ENCODE results near the gene STK36.

STK36 gene

GRCh38 chr2:218662377-218662776 lies 9.5 kb upstream of the STK36 start:
- DNase-seq, result no peak

DNA sequence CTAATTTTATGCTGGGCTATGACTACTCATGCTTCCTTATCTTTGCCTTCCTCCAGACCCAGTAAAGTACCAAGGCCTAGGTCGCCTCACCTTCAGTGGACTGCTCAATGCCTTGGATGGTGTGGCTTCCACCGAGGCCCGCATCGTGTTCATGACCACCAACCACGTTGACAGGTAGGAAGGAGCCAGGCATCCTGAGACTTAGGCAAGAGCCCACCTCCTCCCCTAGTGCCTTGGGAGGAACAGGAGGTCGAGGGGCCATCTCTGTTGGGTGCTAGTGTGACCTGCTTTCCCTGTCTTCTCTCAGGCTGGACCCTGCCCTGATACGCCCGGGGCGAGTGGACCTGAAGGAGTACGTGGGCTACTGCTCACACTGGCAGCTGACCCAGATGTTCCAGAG lies 9.1 kb upstream of the STK36 start:
- no peak for DNase-seq

DNA sequence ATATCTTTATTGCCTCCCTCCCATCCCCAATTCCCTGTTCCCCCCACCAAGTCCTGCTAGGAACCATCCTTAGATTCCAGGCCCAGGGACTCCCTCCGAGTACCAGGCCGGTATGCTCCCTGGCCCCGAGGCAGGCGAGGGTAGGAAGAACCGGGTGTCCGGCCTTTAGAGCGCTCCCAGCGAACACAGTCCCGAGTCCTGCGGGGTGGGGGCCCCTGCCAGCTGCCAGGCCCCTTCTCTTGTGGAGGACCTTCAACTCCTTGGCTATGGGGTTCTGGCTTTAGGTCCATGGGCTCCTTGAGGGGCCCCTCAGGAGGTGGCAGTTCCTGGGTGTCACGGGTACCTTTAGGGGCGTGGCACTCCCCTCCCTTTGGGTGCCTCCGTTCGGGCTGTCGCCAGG lies 8.0 kb upstream of the STK36 start:
- no peak for DNase-seq

- no peak for DNase-seq
These were observed 7.2 kb upstream of the STK36 start for GRCh38 chr2:218664653-218665052.

GRCh38 chr2:218671097-218671653 lies 711 bp upstream of the STK36 start:
- no peak for DNase-seq

- DNase-seq, result no peak
These were observed 7.2 kb downstream of the STK36 start for GRCh38 chr2:218679119-218679518.

DNA sequence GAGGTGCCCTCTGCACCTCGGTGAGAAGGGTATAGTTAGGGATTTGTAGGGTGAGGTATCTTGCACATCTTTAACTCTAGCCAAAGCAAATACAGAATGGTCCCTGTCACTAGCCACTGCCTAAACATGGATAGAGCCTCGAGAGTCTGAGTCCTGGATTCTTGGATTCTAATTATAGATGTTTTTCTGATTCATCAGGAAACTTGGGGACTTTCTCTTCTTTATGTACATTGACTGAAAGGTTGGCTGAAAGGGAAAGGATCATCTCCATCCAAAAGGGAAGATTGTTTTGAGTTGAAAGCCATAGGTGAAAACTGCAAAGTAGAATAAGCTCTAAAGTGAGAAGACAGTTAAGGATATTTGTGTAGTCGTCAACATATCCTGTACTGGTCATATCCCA lies 8.2 kb downstream of the STK36 start:
- no peak for DNase-seq

DNA sequence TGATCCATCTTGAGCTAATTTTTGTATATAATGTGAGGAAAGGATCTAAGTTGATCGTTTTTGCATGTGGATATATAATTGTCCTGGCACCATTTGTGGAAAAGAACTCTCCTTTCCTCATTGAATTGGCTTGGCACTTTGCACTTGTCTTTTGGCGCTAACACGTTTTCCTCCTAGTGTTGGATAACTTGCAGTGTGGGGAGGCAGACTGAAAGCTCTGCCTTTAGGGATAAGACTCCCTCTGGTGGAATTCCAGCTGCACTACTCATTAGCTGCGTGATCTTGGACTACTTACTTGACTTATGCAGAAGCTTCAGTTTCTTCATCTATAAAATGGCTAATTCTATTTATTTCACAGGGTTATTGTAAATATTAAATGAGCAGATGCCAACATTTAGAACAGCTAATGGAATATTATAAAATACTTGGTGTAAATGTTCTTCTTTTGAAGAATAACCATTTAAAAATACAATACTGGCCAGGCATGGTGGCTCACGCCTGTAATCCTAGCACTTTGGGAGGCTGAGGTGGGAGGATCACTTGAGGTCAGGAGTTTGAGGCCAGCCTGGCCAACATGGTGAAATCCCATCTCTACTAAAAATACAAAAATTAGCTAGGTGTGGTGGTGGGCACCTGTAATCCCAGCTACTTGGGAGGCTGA lies 15.6 kb downstream of the STK36 start:
- peak; percentile 39 for DNase-seq

- no peak for DNase-seq
These were observed 19.3 kb downstream of the STK36 start for GRCh38 chr2:218691234-218691633.

GRCh38 chr2:218694405-218695145 lies 22.7 kb downstream of the STK36 start:
- no peak for DNase-seq

- no peak for DNase-seq
These were observed 27.0 kb downstream of the STK36 start for GRCh38 chr2:218698885-218699284.

- no peak for DNase-seq
These were observed 29.9 kb downstream of the STK36 start for GRCh38 chr2:218701806-218702205.

- no peak for DNase-seq
These were observed 31.5 kb downstream of the STK36 start for GRCh38 chr2:218703341-218703740.

- no peak for DNase-seq
These were observed 36.2 kb downstream of the STK36 start for GRCh38 chr2:218708086-218708485.

DNA sequence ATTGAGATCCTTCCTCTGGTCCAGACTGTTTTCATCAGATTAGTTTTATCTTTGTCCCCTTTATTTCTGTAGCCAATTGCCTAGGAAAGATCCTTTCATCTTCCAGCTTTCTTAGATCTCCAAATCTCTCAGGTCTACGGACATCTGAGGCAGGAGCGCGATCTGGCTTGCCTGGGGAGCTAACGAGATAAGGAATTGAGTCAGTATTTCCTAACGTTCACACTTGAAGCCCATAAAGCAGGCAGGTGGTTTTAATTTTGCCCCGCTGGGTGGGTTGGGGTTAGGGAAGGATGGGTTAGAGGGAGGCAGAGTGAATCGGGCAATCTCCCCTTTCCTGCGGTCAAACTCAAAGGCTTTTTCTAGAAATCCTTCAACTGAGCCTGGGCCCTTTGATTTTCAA lies 38.0 kb downstream of the STK36 start:
- no peak for DNase-seq

- no peak for DNase-seq
These were observed 38.4 kb downstream of the STK36 start for GRCh38 chr2:218710334-218710686.

- DNase-seq, result peak; percentile 99
These were observed 39.0 kb downstream of the STK36 start, which contains the start of gene TTLL4 for GRCh38 chr2:218710687-218711549. TSS of gene TTLL4 (plus strand) at chr2:218710835. CDS start at chr2:218737677, 26,842 bp downstream.

DNA sequence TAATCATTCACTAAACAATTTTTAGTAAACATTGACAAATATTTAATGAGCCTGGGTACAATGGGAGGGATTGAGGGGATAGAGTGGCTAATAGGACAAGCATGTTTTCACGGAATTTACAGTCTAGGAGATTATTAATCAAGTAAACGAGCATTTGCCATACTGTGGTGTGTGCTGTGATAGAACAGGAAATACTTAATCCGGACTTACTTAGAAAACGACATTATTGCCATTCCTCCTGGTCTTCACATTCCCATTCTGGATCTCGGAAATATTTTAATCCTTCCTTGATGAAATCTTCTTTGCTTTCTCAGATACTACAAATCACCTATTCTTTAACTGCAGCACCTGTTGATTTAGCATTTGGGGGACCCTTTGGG lies 39.7 kb downstream of the STK36 start:
- DNase-seq, result no peak

DNA sequence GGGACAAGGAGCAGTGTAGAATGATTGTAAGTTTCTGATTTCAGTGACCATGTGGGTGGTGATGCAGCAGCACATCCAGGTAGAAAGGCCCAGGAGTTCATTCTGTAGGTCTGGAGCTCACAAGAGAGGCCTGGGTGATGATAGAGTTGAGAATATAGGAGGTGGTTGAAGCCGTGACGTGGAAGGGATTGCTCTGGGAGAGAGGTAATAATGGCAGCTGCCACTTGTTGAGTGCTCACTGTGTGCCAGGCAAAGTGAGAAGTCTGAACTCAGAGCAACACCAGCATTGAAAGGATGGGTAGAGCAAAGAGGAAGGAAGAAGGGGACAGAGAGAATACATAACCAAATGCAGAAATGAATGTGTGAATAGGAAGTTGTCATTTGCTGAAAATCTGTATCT lies 42.0 kb downstream of the STK36 start:
- no peak for DNase-seq

- DNase-seq, result no peak
These were observed 44.2 kb downstream of the STK36 start for GRCh38 chr2:218716070-218716469.

DNA sequence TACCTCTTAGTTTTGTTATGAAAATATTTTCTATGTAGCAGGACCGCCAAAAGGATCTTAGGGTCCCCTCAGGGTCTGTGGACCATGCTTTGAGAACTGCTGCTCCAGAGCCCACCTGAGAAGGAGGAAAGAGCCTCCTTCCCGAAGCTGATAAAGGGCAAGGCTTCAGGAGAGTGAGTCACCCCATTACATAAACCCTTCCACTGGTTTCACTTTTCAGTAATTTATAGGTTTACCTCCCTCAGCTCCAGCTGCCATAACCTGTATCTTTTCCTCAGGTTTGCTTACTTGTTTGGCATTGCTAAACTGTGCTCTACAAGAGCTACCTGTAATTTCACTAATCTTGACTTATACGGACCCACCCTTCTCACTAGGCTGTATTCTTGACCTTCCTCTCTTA lies 45.4 kb downstream of the STK36 start:
- no peak for DNase-seq

GRCh38 chr2:218718058-218718457 lies 46.2 kb downstream of the STK36 start:
- DNase-seq, result no peak

DNA sequence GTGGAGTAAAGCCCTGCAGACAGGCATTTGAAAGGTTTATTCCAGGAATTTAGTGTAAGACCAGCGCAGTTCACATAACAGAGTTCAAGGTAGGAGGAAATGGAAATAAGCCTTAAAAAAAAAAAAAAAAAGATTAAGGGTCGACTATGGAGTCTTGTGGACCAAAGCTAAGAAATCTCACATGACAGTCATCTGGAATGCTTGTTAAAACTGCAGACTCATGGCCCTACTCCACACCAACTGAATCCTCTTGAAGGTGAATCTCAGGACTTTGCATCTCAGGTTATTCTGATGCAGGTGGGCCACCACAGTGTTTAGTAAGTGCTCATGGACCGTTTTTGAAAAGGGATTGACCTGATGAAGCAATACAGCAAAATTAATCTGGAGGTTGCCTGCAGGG lies 47.6 kb downstream of the STK36 start:
- DNase-seq, result no peak

Measured in CD4-positive, alpha-beta T cell treated with Interleukin-6 for 4 hours (primary cell).